MM.1S (cell line): ENCODE data around the gene NTN5.
"Not testable (repeated sequence)": the region's sequence is repeated elsewhere in the genome, so short reads cannot be mapped to it uniquely, and the experiment has no call there.

Experiments
- DNase-seq: peaks from one replicate; pipeline ENCODE4 v3.0.0-alpha.2; 2015
- H2AFZ ChIP-seq: fragments of 300-600 bp; sonication (generic); 2 replicates; pipeline ENCODE4 v1.6.0; 2016; ENCODE audit warnings: antibody characterized with exemption, low read length
- H3F3A ChIP-seq: fragments of 300-600 bp; sonication (generic); 2 replicates; pipeline ENCODE4 v1.6.1; 2016; ENCODE audit warnings: mild to moderate bottlenecking, antibody characterized with exemption, low read length, moderate library complexity, mixed read lengths; ENCODE audit not compliant: insufficient read depth
- H3K27ac ChIP-seq: fragments of 300-600 bp; sonication (generic); 2 replicates; pipeline ENCODE4 v1.5.1; 2016; ENCODE audit warnings: mild to moderate bottlenecking, low read length
- H3K27me3 ChIP-seq: fragments of 300-600 bp; sonication (generic); replicated peaks from 2 replicates; pipeline ENCODE4 v1.6.0; 2016; ENCODE audit warnings: low read length; ENCODE audit not compliant: insufficient read depth
- H3K36me3 ChIP-seq: fragments of 300-600 bp; sonication (generic); replicated peaks from 2 replicates; pipeline ENCODE4 v1.6.1; 2016; ENCODE audit warnings: mild to moderate bottlenecking, low read length, mixed read lengths; ENCODE audit not compliant: insufficient read depth
- H3K4me1 ChIP-seq: fragments of 300-600 bp; sonication (generic); 2 replicates; pipeline ENCODE4 v1.6.1; 2016; ENCODE audit warnings: low read length, mixed read lengths
- H3K4me2 ChIP-seq: fragments of 300-600 bp; sonication (generic); 2 replicates; pipeline ENCODE4 v1.6.0; 2016; ENCODE audit warnings: low read depth, low read length
- H3K4me3 ChIP-seq: fragments of 300-600 bp; sonication (generic); 2 replicates; pipeline ENCODE4 v1.5.1; 2016; ENCODE audit warnings: low read length, mixed read lengths
- H3K79me2 ChIP-seq: fragments of 300-600 bp; sonication (generic); 2 replicates; pipeline ENCODE4 v1.6.1; 2016; ENCODE audit warnings: mixed run types, low read length, mixed read lengths
- H3K9ac ChIP-seq: fragments of 300-600 bp; sonication (generic); 2 replicates; pipeline ENCODE4 v1.6.1; 2016; ENCODE audit warnings: low read length, mixed read lengths
- H3K9me2 ChIP-seq: fragments of 300-600 bp; sonication (generic); replicated peaks from 2 replicates; pipeline ENCODE4 v1.6.1; 2016; ENCODE audit warnings: mild to moderate bottlenecking, low read length, mixed read lengths; ENCODE audit not compliant: insufficient read depth
- H3K9me3 ChIP-seq: fragments of 300-600 bp; sonication (generic); replicated peaks from 2 replicates; pipeline ENCODE4 v1.6.1; 2016; ENCODE audit warnings: mild to moderate bottlenecking, low read length, mixed read lengths; ENCODE audit not compliant: insufficient read depth
- H4K20me1 ChIP-seq: fragments of 300-600 bp; sonication (generic); 2 replicates; pipeline ENCODE4 v1.6.1; 2016; ENCODE audit warnings: mild to moderate bottlenecking, low read length, moderate library complexity, mixed read lengths; ENCODE audit not compliant: insufficient read depth
- EZH2 ChIP-seq: fragments of 300-600 bp; sonication (generic); optimal IDR thresholded peaks from 2 replicates; pipeline ENCODE3; 2017; ENCODE audit warnings: low read depth, mild to moderate bottlenecking, antibody characterized with exemption, low read length, mixed read lengths
- EZH2phosphoT487 ChIP-seq: fragments of 300-600 bp; sonication (generic); IDR thresholded peaks from 2 replicates; pipeline ENCODE4 v1.6.1; 2018; ENCODE audit warnings: antibody characterized with exemption, low read length
- TF ChIP-seq, protein P1 (sequence below): fragments of 300-600 bp; sonication (generic); IDR thresholded peaks from 2 replicates; pipeline ENCODE4 v1.5.1; 2016; ENCODE audit warnings: antibody characterized with exemption, low read length, mixed read lengths

NTN5 gene

DNA sequence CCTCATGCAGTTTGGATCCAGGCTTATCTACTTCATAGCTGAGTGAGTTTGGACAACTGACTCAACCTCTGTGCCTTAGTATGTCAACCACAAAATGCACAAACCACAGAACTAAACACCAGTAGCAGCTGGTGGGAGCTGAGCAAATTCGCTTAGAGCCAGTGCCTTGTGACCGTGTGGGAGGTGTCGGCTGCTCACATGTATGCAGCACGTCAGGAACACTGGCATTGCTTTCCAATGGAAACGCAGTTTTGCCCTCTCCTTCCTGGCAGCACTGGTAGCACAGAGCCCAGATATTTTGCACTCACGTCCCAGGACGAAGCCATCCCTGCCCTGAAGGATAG, 8.3 kb upstream of the NTN5 start:
- Histone ChIP-seq H3K9me2 (no peaks in the 10 kb centered on the region), H3K4me3 (no peak overlapping the region), H4K20me1 (no peaks in the 10 kb centered on the region), H3F3A (no peaks in the 10 kb centered on the region), H3K9ac (no peak overlapping the region), H3K9me3 (no peaks in the 10 kb centered on the region), H3K79me2 (no peaks in the 10 kb centered on the region), H3K27ac (no peak overlapping the region), H3K27me3 (peaks cover 93% of the 10 kb centered on the region), H3K36me3 (no peaks in the 10 kb centered on the region), H3K4me2 (no peak overlapping the region), H3K4me1 (no peaks in the 10 kb centered on the region; the same call in 1 of the 2 replicates), H2AFZ (no peak overlapping the region)
- TF ChIP-seq, protein P1, sequence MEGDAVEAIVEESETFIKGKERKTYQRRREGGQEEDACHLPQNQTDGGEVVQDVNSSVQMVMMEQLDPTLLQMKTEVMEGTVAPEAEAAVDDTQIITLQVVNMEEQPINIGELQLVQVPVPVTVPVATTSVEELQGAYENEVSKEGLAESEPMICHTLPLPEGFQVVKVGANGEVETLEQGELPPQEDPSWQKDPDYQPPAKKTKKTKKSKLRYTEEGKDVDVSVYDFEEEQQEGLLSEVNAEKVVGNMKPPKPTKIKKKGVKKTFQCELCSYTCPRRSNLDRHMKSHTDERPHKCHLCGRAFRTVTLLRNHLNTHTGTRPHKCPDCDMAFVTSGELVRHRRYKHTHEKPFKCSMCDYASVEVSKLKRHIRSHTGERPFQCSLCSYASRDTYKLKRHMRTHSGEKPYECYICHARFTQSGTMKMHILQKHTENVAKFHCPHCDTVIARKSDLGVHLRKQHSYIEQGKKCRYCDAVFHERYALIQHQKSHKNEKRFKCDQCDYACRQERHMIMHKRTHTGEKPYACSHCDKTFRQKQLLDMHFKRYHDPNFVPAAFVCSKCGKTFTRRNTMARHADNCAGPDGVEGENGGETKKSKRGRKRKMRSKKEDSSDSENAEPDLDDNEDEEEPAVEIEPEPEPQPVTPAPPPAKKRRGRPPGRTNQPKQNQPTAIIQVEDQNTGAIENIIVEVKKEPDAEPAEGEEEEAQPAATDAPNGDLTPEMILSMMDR, result no peak
- no peak for TF ChIP-seq EZH2phosphoT487
- TF ChIP-seq EZH2, result no peak
- no peak for DNase-seq

DNA sequence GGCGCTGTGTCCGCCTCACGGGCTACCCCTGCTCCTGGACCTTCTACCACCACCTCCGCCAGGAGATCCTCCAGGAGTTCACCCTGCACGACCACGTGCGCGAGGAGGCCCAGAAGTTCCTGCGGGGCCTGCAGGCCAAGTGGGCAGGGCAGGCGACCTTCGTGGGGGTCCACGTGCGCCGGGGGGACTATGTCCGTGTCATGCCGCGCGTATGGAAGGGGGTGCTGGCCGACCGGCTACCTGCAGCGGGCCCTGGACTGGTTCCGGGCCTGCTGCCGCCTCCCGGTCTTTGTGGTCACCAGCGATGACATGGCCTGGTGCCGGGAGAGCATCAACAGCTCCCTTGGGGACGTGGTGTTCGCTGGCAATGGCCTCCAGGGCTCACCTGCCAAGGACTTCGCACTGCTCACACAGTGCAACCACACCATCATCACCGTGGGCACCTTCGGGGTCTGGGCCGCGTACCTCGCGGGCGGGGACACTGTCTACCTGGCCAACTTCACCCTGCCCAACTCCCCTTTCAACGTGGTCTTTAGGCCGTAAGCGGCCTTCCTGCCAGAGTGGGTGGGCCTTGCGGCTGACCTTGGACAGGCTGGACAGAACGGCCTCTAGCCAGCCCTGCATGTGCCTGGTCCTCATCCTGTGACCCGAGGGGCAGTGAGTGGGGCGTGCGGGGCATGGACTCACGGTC, 7.8 kb upstream of the NTN5 start:
- Histone ChIP-seq H3K79me2 (no peaks in the 10 kb centered on the region), H3K9me2 (no peaks in the 10 kb centered on the region), H3K27ac (no peak overlapping the region), H4K20me1 (no peaks in the 10 kb centered on the region), H2AFZ (no peak overlapping the region), H3K27me3 (peaks cover 93% of the 10 kb centered on the region), H3K36me3 (no peaks in the 10 kb centered on the region), H3F3A (no peaks in the 10 kb centered on the region), H3K4me3 (no peak overlapping the region), H3K4me1 (no peaks in the 10 kb centered on the region; the same call in 1 of the 2 replicates), H3K9ac (no peak overlapping the region), H3K9me3 (no peaks in the 10 kb centered on the region), H3K4me2 (no peak overlapping the region)
- TF ChIP-seq EZH2phosphoT487, result no peak
- TF ChIP-seq, protein P1, result no peak
- TF ChIP-seq EZH2, result no peak
- no peak for DNase-seq

DNA sequence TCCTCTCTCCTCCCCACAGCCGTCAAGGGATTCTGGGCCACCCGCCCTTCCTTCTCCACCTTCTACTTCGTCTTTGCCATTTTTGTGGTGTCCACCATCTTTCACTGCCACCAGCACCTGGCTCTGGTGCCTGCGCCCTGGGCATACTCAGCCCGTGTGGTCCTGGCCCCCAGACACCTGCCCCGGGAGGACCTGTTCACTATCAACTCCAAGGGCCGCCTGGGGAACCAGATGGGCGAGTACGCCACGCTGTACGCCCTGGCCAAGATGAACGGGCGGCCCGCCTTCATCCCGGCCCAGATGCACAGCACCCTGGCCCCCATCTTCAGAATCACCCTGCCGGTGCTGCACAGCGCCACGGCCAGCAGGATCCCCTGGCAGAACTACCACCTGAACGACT, 7.2 kb upstream of the NTN5 start:
- H2AFZ ChIP-seq, H3K9me2 ChIP-seq, H3K4me1 ChIP-seq, H4K20me1 ChIP-seq, H3K4me3 ChIP-seq, H3K27ac ChIP-seq, H3K9ac ChIP-seq, H3K9me3 ChIP-seq, H3K79me2 ChIP-seq, H3K4me2 ChIP-seq, H3K36me3 ChIP-seq, H3F3A ChIP-seq, DNase-seq: not testable (repeated sequence)
- peaks cover 92% of the 10 kb centered on the region for H3K27me3 ChIP-seq

DNA sequence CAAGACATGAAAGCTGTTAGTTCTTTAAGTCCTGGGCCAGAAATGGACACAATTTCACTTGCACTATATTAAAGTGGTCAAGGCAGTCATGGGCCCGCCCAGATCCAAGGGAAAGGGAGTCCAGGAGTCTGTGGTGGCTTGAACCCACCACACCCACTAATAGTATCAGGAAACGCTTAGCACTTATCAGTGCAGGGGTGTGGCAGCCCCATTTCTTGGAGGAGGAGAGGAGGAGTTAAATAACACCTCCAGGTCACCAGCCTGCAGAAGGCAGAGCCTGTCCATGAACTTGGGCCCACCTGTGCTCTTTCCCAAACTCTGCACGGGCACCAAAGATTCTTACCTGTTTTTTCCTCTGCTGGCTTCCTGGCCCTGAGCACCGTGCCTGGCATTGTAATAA, 5.4 kb upstream of the NTN5 start:
- DNase-seq, result no peak
- H3K9me3 ChIP-seq, result no peaks in the 10 kb centered on the region
- H3K4me3 ChIP-seq, result no peak overlapping the region
- H2AFZ ChIP-seq, result no peak overlapping the region
- H3K36me3 ChIP-seq, result no peaks in the 10 kb centered on the region
- H3K9me2 ChIP-seq, result no peaks in the 10 kb centered on the region
- no peaks in the 10 kb centered on the region for H3F3A ChIP-seq
- H3K27ac ChIP-seq, result no peak overlapping the region
- no peaks in the 10 kb centered on the region; the same call in 1 of the 2 replicates for H3K4me1 ChIP-seq
- H3K9ac ChIP-seq, result no peak overlapping the region
- no peak overlapping the region for H3K4me2 ChIP-seq
- H3K27me3 ChIP-seq, result peaks cover 95% of the 10 kb centered on the region
- TF ChIP-seq, protein P1, result no peak
- TF ChIP-seq EZH2phosphoT487, result no peak
- TF ChIP-seq EZH2, result no peak
- no peaks in the 10 kb centered on the region for H4K20me1 ChIP-seq
- H3K79me2 ChIP-seq, result no peaks in the 10 kb centered on the region
